Measurements from ENCODE around the gene BRD1.
"Not testable (repeated sequence)": the region's sequence is repeated elsewhere in the genome, so short reads cannot be mapped to it uniquely, and the experiment has no call there.

Gene BRD1

DNA sequence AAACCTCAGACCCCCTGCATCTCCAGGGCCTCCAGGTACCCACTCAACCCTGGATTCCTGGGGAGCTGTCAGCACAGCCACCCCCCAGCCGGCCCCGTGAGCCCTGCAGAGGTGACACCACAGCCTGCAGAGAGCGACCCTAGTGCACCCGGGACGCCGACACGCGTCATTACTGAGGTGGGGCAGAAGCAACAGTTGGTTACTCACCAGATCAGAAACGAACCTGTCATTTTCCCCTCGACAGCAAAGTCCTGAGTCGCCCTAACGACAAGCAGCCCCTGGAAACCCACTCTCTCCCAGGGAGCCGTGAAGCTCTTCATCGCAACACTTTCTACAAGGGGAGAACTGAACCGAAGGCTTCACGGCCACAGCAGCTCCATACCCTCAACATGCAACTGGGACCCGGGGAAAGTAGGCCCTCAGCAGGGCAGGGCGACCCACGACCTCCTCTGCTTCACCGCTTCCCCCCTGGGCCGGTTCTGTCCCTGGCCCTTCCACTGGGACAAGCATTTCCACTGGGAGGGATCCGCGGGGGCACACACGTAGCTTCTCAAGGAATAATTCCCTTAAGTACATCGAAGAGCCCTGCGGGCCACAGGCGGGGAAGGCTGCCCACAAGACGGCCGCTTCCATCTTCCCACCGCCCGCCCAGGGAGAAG lies 1.6 kb downstream of the BRD1 start:
- DNase-seq, result no peak

DNA sequence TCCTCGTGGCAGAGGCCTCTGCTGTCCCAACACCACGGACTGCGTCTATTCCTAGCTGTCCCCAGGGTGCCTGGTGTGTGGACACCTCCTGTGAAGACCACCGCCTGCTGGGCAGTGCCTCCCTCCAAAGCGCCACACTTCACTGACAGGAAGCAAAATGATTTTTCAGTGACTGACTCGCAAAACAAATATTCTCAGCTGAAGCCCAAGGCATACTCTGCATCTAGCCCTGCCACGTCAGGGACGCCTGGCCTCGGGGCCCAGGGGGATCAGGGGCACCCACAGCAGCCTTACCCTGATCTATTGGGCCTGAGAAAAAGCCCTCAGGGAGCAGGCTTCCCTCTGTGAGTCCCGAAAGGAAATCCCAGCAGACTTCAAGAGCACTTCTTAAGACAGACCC lies 2.2 kb downstream of the BRD1 start:
- no peak for DNase-seq

DNA sequence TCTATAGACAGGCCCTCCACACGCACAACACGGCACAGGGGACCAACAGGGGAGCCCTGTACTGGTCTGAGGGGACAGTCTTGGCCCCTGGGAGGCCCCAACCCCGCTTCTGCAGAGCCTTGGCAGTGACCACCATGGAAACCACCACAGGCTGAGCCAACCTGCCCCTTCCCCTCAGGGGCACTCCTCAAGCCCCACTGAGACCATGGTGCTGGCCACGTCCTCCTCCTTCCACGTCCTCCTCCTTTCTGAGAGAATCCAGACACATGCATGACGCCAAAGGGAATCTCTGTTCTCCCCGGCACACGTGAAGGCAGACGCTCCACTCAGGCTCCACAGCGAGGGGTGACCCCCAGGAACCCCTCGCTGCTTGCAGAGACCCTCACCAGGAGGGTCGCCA lies 2.7 kb downstream of the BRD1 start:
- no peak for DNase-seq

DNA sequence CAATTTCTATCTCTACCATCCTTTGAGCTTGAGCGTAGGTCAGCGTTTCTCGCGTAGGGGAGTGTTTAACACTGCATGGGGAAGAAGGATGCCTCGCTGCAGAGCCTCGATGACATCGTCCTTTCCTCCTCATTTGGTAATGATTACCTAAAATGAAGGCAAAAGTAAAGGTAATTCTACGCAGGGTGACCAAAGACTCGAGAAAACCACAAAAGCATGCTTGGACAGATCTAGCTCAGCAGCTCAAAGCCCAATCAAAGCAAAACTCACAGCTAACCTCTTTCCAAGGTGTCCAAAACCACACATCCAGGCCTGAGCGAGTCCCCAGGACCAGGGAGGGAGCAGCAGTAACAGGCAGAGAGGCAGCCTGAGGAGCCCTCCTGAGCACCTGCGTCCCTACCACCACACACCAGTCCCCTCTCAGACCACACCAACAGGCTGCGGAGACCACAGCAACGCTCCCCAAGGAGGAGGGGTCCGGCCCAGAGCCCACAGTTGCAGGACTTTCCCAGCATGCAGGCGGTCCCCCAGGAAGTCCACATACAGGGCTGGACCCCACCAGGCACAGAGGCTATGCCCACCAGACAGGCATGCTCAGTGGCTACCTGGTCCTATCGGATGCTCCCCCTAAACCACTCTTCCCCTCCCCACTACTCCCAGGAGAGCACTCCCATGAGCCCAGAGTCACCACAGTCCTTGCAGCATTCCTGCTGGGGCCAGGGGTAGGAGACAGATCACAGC lies 3.3 kb downstream of the BRD1 start:
- DNase-seq, result no peak

DNA sequence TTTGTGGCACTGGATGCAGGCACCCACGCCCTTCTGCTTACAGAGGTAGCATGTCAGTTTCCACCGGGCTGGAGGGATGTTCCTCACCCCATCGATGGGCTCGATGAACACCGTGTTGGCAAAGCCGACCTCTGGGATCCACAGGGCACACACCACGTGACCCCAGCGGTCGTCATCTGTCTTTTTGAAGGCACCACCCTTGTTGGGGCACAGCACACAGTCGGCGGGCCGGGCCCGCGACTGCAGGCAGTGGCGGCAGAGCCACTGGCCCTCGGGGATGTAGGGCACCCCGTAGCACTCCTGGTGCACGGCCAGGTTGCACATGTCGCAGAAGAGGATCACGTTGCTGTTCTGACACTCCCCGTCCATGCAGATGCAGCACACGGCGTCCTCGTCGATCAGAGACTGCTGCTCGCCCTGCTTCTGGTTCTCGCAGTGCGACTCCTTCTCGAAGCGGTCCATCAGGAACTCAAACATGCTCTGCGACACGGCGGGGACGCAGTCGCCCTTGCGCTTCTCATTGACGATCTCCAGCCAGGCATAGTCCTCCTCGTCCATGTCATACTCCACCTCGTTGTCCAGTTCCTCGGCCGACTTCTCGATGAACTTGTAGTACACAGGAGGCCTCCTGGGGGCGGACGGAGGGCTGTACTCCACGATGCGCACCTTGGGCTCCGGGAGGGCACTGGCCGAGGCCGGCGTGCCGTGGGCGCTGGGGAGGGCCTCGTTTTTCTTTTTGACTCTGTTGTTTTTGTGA lies 4.2 kb downstream of the BRD1 start:
- DNase-seq, result no peak

DNA sequence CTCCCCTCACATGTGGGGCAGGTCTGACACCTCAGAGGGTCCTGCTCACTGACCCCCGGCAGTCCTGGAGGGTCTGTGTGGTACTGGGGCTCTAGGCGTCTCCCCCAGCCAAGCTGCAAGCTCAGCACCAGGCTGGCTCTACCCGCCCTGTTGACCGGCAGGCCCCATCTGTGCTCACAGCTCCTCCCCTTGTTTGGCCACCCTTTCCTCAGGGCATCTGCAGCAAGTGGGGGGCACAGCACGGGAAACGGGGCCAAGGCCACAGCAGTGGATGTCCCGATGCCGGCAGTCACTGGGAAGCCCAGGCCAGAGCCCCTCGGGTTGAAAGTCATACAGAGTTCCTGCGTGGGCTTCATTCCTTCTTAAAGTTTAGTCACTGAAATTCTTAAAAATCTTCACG lies 5.9 kb downstream of the BRD1 start:
- DNase-seq, result not testable (repeated sequence)

DNA sequence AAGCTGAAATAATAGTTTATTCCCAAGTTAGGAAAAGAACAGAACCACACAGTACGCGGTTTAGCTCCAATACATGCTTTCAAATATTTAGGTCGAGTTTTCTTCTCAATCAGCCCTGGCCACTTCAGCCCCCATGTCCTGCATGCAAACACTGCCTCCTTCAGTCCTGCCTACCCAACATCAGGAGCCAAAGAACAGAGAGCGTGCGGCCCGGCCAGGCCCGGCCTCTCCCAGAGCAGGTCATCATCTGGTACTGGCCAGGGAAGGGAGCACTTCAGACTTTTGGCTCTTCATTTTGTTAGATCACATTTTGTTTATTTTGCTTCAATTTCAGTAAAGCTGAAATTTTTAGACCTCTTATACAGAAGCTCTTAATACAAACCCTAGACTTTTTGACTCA lies 6.7 kb downstream of the BRD1 start:
- no peak for DNase-seq

DNA sequence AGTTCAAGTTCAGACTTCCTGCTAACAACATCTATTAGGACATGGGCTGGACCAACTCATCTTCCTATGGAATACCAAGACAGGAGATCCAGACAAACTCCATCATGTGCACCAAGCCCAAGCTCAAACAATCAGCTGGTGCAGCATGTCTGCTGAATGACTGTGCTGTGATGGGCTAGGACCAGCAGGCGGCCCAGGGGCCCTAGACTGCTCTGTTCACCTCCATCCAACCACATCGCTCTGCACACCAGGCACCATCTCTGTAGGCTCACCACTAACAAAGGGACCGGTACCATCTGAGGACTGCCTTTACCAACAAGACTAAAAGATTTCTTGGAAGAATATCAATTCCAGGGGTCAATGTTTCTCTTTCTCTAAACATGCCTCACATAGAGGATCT lies 10.3 kb downstream of the BRD1 start:
- DNase-seq, result no peak

DNA sequence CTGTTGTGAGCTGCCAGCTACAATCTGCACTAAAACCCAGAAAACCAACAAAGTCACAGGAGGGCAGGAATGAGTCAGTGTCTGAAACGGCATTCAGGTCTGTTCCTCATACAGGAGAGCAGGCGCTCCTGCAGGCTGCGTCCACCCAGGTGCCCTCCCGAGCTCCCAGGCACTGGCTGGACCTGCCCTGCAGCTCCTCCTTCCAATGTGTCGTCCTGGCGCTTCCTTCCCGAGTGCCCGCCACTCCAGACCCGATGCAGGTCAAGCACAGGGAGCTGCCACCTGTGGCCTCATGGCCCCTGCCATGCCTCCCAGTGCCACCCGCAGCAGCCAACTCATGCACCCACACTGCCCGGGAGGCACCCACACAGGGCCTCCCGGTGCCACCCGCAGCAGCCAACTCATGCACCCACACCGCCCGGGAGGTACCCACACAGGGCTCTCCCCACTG lies 12.0 kb downstream of the BRD1 start:
- DNase-seq, result no peak

DNA sequence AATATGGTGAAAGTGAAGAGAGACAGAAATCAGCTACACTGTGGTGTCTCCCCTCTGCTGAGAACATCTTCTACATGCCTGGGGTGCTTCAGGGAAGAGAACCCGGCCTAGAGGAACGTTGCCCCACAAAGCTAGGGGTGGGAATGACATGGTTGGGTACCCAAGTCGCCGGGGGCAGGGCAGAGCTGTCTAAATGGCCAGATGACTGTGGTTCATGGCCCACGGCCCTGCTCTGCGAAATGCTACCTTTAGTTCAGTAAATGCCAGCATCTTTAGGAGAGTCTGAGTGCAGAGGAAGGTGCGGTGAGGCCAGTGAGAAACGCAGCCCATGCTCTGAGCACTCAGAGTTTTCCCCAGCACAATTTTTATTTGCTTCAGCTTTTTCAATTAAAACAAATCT lies 12.8 kb downstream of the BRD1 start:
- DNase-seq, result no peak

DNA sequence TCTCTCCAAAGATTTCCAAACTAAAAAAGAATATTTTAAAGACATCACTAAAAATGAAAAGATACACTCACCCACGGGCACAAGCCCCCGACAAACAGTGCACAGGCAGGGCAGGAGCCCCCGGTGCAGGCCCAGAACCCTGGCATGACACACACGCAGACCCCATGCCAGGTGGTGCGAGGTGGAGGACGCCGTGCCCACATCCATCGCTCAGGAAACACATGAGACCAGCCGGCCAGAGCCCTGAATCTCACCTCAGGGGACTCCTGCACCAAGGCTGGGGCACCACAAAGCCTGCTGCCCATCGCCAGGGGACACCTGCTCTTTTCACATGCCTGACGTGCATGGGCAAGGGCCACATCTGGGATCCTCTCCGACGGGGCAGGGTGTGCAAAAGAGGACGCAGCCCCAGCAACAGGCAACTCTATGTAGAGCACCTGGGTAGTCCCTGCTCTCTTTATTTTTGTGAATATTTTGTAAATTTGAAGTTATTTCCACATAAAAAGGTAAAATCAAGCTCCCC lies 13.4 kb downstream of the BRD1 start:
- DNase-seq, result no peak

DNA sequence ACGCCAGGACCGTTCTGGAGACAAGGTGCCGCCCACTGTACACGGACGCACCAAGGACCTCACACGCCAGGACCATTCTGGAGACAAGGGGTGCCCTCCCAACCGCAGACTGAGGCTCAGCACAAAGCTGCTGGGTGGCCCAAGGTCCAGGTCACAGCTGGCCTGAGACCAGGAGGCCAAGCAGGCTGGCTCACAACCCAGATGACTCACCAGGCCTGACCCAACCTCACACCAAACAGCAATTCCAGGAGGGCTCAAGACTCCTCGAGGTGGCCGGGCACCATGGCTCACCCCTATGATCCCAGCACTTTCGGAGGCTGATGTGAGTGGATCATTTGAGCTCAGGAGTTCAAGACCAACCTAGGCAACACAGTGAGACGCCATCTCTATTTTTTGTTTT lies 14.8 kb downstream of the BRD1 start:
- no peak for DNase-seq

DNA sequence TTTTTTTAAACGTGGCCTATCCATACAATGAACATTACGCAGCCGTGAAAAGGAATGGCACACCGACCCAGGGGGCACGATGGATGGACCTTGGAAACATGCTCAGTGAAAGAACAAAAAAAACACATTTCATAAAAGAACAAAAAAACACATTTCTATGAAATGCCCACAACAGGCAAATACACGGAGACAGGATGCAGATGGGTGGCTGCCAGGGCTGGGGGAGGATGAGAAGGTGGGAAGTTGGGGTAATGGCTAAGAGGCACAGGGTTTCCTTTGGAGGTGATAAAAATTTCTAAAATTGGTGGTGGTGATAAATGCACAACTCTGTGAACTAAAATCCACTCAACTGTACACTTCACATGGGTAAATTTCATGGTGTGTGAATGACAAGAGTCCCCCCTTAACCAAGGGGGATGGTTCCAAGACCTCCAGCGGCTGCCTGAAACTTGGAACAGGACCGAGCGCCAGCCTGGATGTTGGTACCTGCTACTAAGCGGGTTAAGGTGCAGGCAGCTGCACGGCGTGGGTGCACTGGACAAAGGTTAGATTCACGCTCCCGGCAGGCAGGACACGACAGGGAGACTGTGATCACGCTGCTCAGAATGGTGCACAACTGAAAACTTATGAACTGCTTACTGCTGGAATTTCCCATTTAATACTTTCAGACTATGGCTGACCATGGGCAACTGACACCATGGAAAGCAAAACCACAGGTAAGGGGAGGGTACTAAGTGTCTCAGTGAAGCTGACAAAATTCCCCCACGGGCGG lies 16.5 kb downstream of the BRD1 start:
- no peak for DNase-seq

DNA sequence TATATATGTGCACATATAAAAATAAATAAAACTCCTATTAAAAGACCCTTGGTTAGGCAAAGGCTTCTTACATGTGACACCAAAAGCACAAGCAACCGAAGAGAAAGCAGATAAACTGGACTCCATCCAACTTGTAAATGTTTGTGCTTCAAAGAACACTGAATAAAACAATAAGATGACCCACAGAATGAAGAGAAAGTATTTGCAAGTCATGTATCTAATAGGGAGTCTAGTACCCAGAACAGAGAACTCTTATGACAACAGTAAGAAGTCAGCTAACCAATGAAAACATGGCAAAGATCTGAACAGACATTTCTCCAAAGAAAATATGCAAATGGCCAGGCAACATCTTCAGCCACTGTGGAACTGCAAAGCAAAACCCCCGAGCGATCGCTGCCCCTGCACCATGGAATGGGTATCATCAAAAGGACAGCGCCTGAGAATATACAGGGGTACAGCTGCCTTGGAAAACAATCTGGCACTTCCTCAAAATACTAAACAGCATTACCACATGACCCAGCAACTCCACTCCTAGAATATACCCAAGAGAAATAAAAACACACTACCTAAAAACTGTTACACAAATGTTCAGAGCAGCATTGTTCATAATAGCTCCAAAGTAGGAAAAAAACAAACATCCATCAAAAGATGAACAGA lies 17.2 kb downstream of the BRD1 start:
- DNase-seq, result no peak

DNA sequence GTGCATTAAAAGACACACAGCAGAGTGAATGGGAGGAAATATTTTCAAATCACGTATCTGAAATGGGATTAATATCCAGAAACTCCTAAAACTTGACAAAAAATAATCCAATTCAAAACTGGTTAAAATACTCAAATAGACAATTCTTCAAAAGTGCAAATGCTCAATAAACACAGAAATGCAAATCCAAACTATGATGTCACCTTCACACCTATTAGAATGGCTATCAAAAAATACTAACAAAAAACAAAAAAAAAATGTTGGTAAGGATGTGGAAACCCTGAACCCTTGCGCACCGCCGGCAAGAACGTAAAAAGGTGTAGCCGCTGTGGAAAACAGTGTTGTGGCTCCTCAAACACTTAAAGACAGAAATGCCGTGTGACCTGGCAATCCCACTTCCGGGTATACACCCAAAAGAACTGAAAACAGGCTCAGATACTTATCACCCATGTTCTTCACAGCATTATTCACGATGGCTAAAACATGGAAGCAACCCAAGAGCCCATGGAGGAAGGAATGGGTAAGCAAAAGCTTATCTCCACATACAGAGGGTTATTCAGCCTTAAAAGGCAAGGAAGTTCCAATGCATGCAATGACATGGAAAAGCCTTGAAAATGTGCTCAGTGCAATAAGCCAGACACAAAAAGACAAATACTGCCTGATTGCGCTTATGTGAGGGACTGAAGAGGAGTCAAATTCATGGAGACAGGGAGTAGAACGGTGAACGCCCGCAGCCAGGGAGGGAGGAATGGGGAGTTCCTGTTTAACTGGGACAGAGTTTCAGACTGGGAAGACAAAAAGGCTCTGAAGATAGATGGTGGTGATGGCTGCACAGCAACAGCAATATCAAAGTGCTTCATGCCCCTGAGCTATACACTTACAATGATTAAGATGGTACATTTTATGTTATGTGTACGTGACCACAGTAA lies 19.6 kb downstream of the BRD1 start:
- no peak for DNase-seq

DNA sequence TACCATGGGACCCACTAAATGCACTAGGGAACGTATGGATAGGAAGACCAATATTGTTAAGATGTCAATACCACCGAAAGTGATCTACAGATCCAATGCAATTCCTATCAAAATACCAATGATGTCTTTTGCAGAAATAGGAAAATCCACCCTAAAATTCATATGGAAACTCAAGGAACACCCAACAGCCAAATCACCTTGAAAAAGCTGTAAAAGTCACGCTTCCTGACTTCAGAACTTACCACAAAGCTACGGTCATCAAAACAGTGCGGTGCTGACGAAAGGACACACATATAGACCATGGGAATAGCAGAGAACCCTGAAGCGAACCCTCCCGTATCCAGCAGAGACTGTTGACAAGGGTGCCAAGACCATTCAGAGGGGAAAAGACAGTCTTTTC lies 20.5 kb downstream of the BRD1 start:
- no peak for DNase-seq

DNA sequence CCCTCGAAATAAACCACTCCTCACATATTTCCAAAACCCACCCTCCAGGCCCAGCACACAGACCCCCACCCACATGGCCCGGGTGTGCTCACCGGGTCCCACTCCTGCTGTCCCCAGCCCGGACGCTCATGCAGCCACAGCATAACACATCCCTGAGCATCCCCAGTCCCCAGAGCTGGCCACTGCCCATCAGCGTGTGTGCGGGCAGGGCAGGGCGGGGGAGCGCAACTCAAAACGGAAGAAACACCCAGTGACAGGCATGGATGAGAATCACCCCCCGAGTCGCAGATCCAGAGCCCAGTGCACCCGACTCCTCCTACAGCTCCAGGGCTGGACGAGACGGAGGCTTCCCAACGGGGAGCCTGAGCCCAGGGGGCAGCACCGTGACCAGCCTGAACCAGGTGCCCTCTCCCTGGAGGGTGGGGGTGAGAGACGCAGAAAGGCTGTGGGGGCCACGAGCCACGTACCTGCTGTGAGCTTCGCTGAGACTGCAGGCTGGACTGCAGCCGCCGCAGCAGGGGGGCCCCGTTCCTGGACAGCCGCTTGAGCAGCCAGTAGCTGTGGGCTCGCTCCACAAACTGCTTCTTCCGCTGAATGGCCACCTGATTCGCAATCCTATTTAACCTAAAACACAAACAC lies 23.8 kb downstream of the BRD1 start:
- no peak for DNase-seq

DNA sequence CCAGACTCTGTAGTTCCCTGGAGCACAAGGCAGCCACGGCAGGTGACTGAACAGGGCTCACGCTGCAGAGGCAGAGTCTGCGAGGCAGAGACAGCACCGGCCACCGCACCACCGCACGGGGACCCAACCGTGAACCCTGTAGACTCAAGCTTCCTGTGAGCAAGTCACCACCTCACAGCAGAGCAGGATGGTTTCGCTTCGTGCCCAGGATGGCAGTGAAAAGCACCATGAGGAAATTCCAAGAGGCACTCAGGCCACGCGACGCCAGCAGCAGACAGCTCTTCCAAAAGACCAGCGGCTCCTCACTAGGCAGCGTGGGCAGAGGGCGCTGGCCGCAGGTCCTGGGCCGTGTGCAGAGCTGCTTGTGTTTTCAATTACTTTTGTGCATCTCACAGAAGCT lies 24.5 kb downstream of the BRD1 start:
- no peak for DNase-seq

DNA sequence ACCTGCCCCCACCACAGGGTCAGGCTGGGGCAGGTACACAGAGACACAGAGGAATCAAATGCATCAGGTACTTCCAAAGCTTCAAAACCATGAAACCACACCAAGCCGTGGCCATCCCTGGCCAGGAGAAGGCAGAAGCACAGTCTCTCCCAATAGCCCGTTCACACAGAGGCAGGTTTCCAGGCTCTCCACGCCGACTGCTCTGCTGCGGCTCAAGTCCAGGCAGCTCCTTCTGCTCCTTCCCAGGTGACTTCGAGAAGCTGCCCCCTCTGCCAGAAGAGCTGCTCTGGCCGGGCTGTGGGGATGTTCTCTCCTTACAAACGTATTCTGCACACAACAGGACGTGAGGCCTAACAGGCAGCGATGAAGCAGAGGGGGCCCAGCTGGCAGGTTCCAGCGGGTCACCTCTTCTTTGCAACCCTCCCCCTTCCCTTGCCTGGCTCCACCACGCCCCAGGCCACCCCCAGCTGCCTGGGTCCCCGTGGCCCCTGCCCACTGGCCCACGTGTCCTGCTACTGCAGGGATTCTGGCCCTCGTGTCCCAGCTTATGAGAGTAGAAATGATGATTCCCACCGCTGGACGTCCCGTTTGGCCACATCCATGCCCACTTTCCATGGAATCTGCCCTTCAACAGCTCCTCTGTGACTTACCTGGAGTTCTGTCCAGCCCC lies 26.1 kb downstream of the BRD1 start:
- DNase-seq, result no peak
